Suprapubic skin (tissue), 4 donors: ENCODE data around the gene RBM14.

ENCODE experiments used
- EP300 ChIP-seq: sonication (generic); formaldehyde crosslinking; IDR thresholded peaks from one replicate; pipeline ENCODE4 v1.6.1; 2017; ENCODE audit warnings: antibody characterized with exemption
- POLR2A ChIP-seq, 2 donors: fragments of 450-650 bp; IDR thresholded peaks; one replicate each; pipeline ENCODE4 v1.6.1; 2017; ENCODE audit warnings: antibody characterized with exemption in 2 of 2, mild to moderate bottlenecking in 2 of 2, moderate library complexity in 2 of 2
- POLR2AphosphoS5 ChIP-seq, 3 donors: sonication (generic); formaldehyde crosslinking; IDR thresholded peaks; one replicate each; pipeline ENCODE4 v1.6.1; 2017; ENCODE audit warnings: antibody characterized with exemption in 3 of 3
- TF ChIP-seq, protein P1 (sequence below), 2 donors: fragments of 200-600 bp in 1 of 2; fragments of 450-650 bp in 1 of 2; sonication (generic) in 1 of 2; IDR thresholded peaks; one replicate each; pipeline ENCODE4 v1.5.1; 2016 to 2019; ENCODE audit warnings: antibody characterized with exemption in 2 of 2, mild to moderate bottlenecking in 1 of 2, moderate library complexity in 1 of 2

DNA sequence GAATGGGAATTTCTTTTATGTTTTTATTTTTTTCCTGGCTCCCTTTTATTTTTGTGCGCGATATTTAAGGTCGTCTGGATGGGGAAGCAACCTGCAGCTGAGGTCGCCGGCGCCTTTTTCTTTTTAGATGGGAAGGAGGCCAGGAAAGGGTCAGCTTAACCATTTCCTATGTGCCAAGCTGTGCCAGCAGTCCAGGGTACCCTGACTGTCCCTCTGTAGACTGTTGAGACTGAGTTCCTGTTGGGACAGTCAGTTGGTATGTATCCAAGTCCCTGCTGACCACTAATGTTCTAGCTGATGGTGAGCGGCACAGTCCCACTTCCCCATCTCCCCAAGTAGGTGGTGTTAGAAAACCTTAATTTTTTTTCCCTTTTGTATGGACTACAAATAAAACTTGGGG, 10.5 kb downstream of the RBM14 start:
- TF ChIP-seq, protein P1, sequence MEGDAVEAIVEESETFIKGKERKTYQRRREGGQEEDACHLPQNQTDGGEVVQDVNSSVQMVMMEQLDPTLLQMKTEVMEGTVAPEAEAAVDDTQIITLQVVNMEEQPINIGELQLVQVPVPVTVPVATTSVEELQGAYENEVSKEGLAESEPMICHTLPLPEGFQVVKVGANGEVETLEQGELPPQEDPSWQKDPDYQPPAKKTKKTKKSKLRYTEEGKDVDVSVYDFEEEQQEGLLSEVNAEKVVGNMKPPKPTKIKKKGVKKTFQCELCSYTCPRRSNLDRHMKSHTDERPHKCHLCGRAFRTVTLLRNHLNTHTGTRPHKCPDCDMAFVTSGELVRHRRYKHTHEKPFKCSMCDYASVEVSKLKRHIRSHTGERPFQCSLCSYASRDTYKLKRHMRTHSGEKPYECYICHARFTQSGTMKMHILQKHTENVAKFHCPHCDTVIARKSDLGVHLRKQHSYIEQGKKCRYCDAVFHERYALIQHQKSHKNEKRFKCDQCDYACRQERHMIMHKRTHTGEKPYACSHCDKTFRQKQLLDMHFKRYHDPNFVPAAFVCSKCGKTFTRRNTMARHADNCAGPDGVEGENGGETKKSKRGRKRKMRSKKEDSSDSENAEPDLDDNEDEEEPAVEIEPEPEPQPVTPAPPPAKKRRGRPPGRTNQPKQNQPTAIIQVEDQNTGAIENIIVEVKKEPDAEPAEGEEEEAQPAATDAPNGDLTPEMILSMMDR (IDR thresholded peaks at IDR 0.05): no peak
- TF ChIP-seq POLR2A (IDR thresholded peaks at IDR 0.05): no peak
- TF ChIP-seq EP300: no peak
- no peak for TF ChIP-seq POLR2AphosphoS5 (IDR thresholded peaks at IDR 0.05)
